NB4 (cell line): ENCODE data around the gene SYCP2L.

ENCODE experiments used
- POLR2A ChIP-seq: IDR thresholded peaks from 2 replicates; pipeline ENCODE4 v1.6.1; 2011; ENCODE audit warnings: mild to moderate bottlenecking; ENCODE audit not compliant: insufficient read length; ENCODE audit errors: extremely low read depth
- TF ChIP-seq, protein P1 (sequence below): IDR thresholded peaks from one replicate; pipeline ENCODE4 v1.5.1; 2012; ENCODE audit warnings: low read depth, low read length
- TF ChIP-seq, protein P2 (sequence below): IDR thresholded peaks from 2 replicates; pipeline ENCODE4 v1.6.1; 2011; ENCODE audit warnings: low read depth, low read length

DNA sequence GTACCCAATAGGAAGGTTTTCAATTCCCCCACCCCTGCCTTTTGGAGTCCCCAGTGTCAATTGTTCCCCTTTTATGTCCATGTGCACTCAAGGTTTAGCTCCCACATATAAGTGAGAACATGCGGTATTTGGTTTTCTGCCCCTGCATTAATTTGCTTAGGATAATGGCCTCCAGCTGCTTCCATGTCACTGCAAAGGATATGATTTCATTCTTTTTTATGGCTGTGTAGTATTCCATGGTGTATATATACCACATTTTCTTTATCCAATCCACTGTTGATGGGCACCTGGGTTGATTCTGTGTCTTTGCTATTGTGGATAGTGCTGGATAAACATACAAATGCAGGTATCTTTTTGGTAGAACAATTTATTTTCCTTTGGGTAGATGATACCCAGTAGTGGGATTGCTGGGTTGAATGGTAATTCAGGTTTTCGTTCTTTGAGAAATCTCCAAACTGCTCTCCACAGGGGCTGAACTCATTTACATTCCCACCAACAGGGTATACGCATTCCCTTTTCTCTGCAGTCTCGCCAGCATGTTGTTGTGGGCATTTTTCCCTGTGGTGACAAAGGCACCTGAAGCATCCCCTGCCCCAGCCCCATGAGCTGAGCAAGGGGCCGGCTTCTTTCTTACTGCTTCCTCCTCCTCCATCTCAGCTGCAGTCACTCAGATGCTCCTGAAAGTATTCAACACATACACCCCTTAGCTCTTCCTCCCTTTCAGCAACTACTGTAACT is 90.5 kb downstream of the SYCP2L start:
- TF ChIP-seq, protein P1, sequence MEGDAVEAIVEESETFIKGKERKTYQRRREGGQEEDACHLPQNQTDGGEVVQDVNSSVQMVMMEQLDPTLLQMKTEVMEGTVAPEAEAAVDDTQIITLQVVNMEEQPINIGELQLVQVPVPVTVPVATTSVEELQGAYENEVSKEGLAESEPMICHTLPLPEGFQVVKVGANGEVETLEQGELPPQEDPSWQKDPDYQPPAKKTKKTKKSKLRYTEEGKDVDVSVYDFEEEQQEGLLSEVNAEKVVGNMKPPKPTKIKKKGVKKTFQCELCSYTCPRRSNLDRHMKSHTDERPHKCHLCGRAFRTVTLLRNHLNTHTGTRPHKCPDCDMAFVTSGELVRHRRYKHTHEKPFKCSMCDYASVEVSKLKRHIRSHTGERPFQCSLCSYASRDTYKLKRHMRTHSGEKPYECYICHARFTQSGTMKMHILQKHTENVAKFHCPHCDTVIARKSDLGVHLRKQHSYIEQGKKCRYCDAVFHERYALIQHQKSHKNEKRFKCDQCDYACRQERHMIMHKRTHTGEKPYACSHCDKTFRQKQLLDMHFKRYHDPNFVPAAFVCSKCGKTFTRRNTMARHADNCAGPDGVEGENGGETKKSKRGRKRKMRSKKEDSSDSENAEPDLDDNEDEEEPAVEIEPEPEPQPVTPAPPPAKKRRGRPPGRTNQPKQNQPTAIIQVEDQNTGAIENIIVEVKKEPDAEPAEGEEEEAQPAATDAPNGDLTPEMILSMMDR: no peak
- no peak for TF ChIP-seq POLR2A
- TF ChIP-seq, protein P2, sequence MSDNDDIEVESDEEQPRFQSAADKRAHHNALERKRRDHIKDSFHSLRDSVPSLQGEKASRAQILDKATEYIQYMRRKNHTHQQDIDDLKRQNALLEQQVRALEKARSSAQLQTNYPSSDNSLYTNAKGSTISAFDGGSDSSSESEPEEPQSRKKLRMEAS: no peak
